ENCODE results near the gene INTS2.
"Not testable (repeated sequence)": the region's sequence is repeated elsewhere in the genome, so short reads cannot be mapped to it uniquely, and the experiment has no call there.

The INTS2 gene

GRCh38 chr17:61822326-61823285, 105.2 kb downstream of the INTS2 start:
- Histone ChIP-seq H3K9ac (ENCODE audit: low read depth, low read length) (no peak overlapping the region), H3K4me3 (ENCODE audit: low read depth, low read length) (no peak overlapping the region), H3K4me1 (ENCODE audit: control insufficient read depth, insufficient read depth, low read length) (no peaks in the 10 kb centered on the region), H3K36me3 (ENCODE audit: control insufficient read depth, insufficient read depth, low read length) (peaks cover 22% of the 10 kb centered on the region), H3K9me3 (ENCODE audit: control insufficient read depth, insufficient read depth, low read length) (no peaks in the 10 kb centered on the region), H3K27me3 (ENCODE audit: control insufficient read depth, insufficient read depth, low read length) (no peaks in the 10 kb centered on the region), H3K27ac (ENCODE audit: low read depth, low read length) (no peak overlapping the region)

GRCh38 chr17:61821655-61822054, 106.1 kb downstream of the INTS2 start:
- Histone ChIP-seq H3K36me3 (ENCODE audit: control insufficient read depth, insufficient read depth, low read length) (peaks cover 21% of the 10 kb centered on the region), H3K9ac (ENCODE audit: low read depth, low read length) (no peak overlapping the region)

DNA sequence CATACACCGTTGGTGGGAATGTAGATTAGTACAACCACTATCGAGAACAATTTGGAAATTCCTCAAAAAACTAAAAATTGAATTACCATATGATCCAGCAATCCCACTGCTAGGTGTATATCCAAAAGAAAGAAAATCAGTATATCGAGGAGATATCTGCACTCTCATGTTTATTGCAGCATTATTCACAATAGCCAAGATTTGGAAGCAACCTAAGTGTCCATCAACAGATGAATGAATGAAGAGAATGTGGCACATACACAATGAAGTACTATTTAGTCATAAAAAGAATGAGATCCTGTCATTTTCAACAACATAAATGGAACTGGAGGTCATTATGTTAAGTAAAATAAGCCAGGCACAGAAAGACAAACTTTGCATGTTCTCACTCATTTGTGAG, 108.5 kb downstream of the INTS2 start:
- not testable (repeated sequence) for H3K9me3 ChIP-seq (ENCODE audit: control insufficient read depth, insufficient read depth, low read length); H3K4me3 ChIP-seq (ENCODE audit: low read depth, low read length); H3K27ac ChIP-seq (ENCODE audit: low read depth, low read length); H3K9ac ChIP-seq (ENCODE audit: low read depth, low read length); H3K27me3 ChIP-seq (ENCODE audit: control insufficient read depth, insufficient read depth, low read length); H3K4me1 ChIP-seq (ENCODE audit: control insufficient read depth, insufficient read depth, low read length)
- H3K36me3 ChIP-seq (ENCODE audit: control insufficient read depth, insufficient read depth, low read length), result peaks cover 32% of the 10 kb centered on the region

More at GRCh38 chr17:61821655-61822054, 106.1 kb downstream of the INTS2 start:
- no peak overlapping the region for H3K27ac ChIP-seq (ENCODE audit: low read depth, low read length)
- H3K4me3 ChIP-seq (ENCODE audit: low read depth, low read length), result no peak overlapping the region
- H3K27me3 ChIP-seq (ENCODE audit: control insufficient read depth, insufficient read depth, low read length), result no peaks in the 10 kb centered on the region
- H3K4me1 ChIP-seq (ENCODE audit: control insufficient read depth, insufficient read depth, low read length), result no peaks in the 10 kb centered on the region
- no peaks in the 10 kb centered on the region for H3K9me3 ChIP-seq (ENCODE audit: control insufficient read depth, insufficient read depth, low read length)

DNA sequence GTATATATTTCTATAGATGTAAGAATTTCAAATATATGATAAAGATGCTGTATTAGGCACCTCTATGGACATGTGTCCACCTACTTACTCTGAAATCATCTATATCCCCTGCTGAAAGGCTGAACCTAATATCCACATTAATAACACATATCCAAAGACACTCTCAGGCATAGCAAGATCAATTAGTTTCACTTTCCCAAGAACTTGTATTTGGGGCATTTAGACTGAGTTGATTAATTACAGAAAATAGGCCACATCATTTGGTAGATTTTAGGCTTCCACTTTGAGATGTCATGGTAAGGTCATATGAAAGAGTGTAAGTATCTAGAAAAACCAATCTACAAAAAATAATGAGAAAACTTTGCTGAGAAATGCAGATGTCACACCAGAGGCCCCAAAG, 109.6 kb downstream of the INTS2 start:
- Histone ChIP-seq H3K27ac (ENCODE audit: low read depth, low read length) (no peak overlapping the region), H3K4me1 (ENCODE audit: control insufficient read depth, insufficient read depth, low read length) (peaks cover 3% of the 10 kb centered on the region; the same call in 1 of the 2 replicates), H3K36me3 (ENCODE audit: control insufficient read depth, insufficient read depth, low read length) (peaks cover 32% of the 10 kb centered on the region), H3K9me3 (ENCODE audit: control insufficient read depth, insufficient read depth, low read length) (no peaks in the 10 kb centered on the region), H3K27me3 (ENCODE audit: control insufficient read depth, insufficient read depth, low read length) (no peaks in the 10 kb centered on the region), H3K4me3 (ENCODE audit: low read depth, low read length) (no peak overlapping the region), H3K9ac (ENCODE audit: low read depth, low read length) (no peak overlapping the region)

- Histone ChIP-seq H3K36me3 (ENCODE audit: control insufficient read depth, insufficient read depth, low read length) (peaks cover 30% of the 10 kb centered on the region), H3K9me3 (ENCODE audit: control insufficient read depth, insufficient read depth, low read length) (no peaks in the 10 kb centered on the region), H3K27me3 (ENCODE audit: control insufficient read depth, insufficient read depth, low read length) (no peaks in the 10 kb centered on the region), H3K4me3 (ENCODE audit: low read depth, low read length) (no peak overlapping the region), H3K4me1 (ENCODE audit: control insufficient read depth, insufficient read depth, low read length) (peaks cover 3% of the 10 kb centered on the region; the same call in 1 of the 2 replicates), H3K27ac (ENCODE audit: low read depth, low read length) (no peak overlapping the region), H3K9ac (ENCODE audit: low read depth, low read length) (no peak overlapping the region)
Observed at GRCh38 chr17:61817452-61817851, 110.3 kb downstream of the INTS2 start.

- Histone ChIP-seq H3K36me3 (ENCODE audit: control insufficient read depth, insufficient read depth, low read length) (peaks cover 22% of the 10 kb centered on the region), H3K9ac (ENCODE audit: low read depth, low read length) (no peak overlapping the region), H3K27ac (ENCODE audit: low read depth, low read length) (no peak overlapping the region), H3K4me1 (ENCODE audit: control insufficient read depth, insufficient read depth, low read length) (peaks cover 3% of the 10 kb centered on the region; the same call in 1 of the 2 replicates), H3K27me3 (ENCODE audit: control insufficient read depth, insufficient read depth, low read length) (no peaks in the 10 kb centered on the region), H3K9me3 (ENCODE audit: control insufficient read depth, insufficient read depth, low read length) (no peaks in the 10 kb centered on the region), H3K4me3 (ENCODE audit: low read depth, low read length) (no peak overlapping the region)
Observed at GRCh38 chr17:61816538-61816937, 111.2 kb downstream of the INTS2 start.

GRCh38 chr17:61815863-61816503, 111.8 kb downstream of the INTS2 start:
- Histone ChIP-seq H3K9ac (ENCODE audit: low read depth, low read length) (no peak overlapping the region), H3K27me3 (ENCODE audit: control insufficient read depth, insufficient read depth, low read length) (no peaks in the 10 kb centered on the region), H3K9me3 (ENCODE audit: control insufficient read depth, insufficient read depth, low read length) (no peaks in the 10 kb centered on the region), H3K36me3 (ENCODE audit: control insufficient read depth, insufficient read depth, low read length) (peaks cover 16% of the 10 kb centered on the region), H3K4me1 (ENCODE audit: control insufficient read depth, insufficient read depth, low read length) (peaks cover 3% of the 10 kb centered on the region; the same call in 1 of the 2 replicates), H3K27ac (ENCODE audit: low read depth, low read length) (no peak overlapping the region), H3K4me3 (ENCODE audit: low read depth, low read length) (no peak overlapping the region)
